GM23338 (cell line): ENCODE data around the gene INPP4B. TPM values are rescaled to one million over a fixed set of nuclear protein-coding genes. Genes with fewer than 3 reads are reported as not detected.

Source experiments
- ATAC-seq: fragments of 200-7000 bp; cut with Tn5 transposase; 3 replicates; pipeline ENCODE4 v1.9.1; 2020
- DNase-seq: peaks from one replicate; pipeline ENCODE4 v3.0.0-alpha.2; 2015; ENCODE audit warnings: low spot score
- H2AFZ ChIP-seq: fragments of 200-600 bp; sonication (generic); 2 replicates; pipeline ENCODE4 v1.8.0; 2016; ENCODE audit warnings: antibody characterized with exemption, mild to moderate bottlenecking, moderate library complexity
- H3F3A ChIP-seq: fragments of 200-600 bp; sonication (generic); replicated peaks from 2 replicates; pipeline ENCODE4 v1.8.0; 2017; ENCODE audit warnings: antibody characterized with exemption, mixed run types, low read depth
- H3K27ac ChIP-seq: fragments of 200-600 bp; sonication (generic); 2 replicates; pipeline ENCODE4 v1.6.1; 2016; ENCODE audit warnings: low read depth
- H3K27me3 ChIP-seq: fragments of 200-600 bp; sonication (generic); 2 replicates; pipeline ENCODE4 v1.8.0; 2016; ENCODE audit warnings: mild to moderate bottlenecking, mixed run types, moderate library complexity; ENCODE audit not compliant: insufficient read depth
- H3K36me3 ChIP-seq: fragments of 200-600 bp; sonication (generic); 2 replicates; pipeline ENCODE4 v1.8.0; 2016; ENCODE audit warnings: mild to moderate bottlenecking; ENCODE audit not compliant: insufficient read depth
- H3K4me1 ChIP-seq: fragments of 200-600 bp; sonication (generic); 2 replicates; pipeline ENCODE4 v1.8.0; 2016; ENCODE audit warnings: mild to moderate bottlenecking, moderate library complexity; ENCODE audit not compliant: insufficient read depth
- H3K4me2 ChIP-seq: fragments of 200-600 bp; sonication (generic); 2 replicates; pipeline ENCODE4 v1.7.1; 2017; ENCODE audit warnings: mixed run types
- H3K4me3 ChIP-seq: fragments of 200-600 bp; sonication (generic); 2 replicates; pipeline ENCODE4 v1.6.1; 2016; ENCODE audit warnings: mixed run types
- H3K79me2 ChIP-seq: fragments of 200-600 bp; sonication (generic); replicated peaks from 2 replicates; pipeline ENCODE4 v1.8.0; 2017; ENCODE audit warnings: mild to moderate bottlenecking; ENCODE audit not compliant: insufficient read depth
- H3K9me2 ChIP-seq: fragments of 200-600 bp; sonication (generic); 2 replicates; pipeline ENCODE4 v1.8.0; 2017; ENCODE audit not compliant: insufficient read depth
- H4K20me1 ChIP-seq: fragments of 200-600 bp; sonication (generic); replicated peaks from 2 replicates; pipeline ENCODE4 v1.8.0; 2017; ENCODE audit warnings: mild to moderate bottlenecking; ENCODE audit not compliant: insufficient read depth
- H3K27ac Mint-ChIP-seq: 2 replicates; pipeline ENCODE4 v1.8.0; 2020; ENCODE audit warnings: inconsistent platforms, mild to moderate bottlenecking, moderate library complexity, mixed read lengths
- H3K27me3 Mint-ChIP-seq: 3 replicates; pipeline ENCODE4 v1.8.0; 2022; ENCODE audit warnings: low read depth, mild to moderate bottlenecking, moderate library complexity, mixed read lengths, inconsistent platforms; ENCODE audit not compliant: insufficient read depth, poor library complexity
- H3K36me3 Mint-ChIP-seq: 3 replicates; pipeline ENCODE4 v1.8.0; 2021; ENCODE audit warnings: low read depth, mild to moderate bottlenecking, inconsistent platforms, moderate library complexity, mixed read lengths
- H3K4me1 Mint-ChIP-seq: 3 replicates; pipeline ENCODE4 v1.8.0; 2020; ENCODE audit warnings: mild to moderate bottlenecking, inconsistent platforms, mixed read lengths
- H3K4me3 Mint-ChIP-seq: 3 replicates; pipeline ENCODE4 v1.8.0; 2021; ENCODE audit warnings: moderate library complexity, mild to moderate bottlenecking, inconsistent platforms, mixed read lengths
- H3K9me3 Mint-ChIP-seq: 3 replicates; pipeline ENCODE4 v1.8.0; 2020; ENCODE audit warnings: moderate library complexity, mild to moderate bottlenecking, inconsistent platforms, mixed read lengths
- CREB1 ChIP-seq: fragments of 250-450 bp; sonication (Bioruptor Pico); IDR thresholded peaks from 2 replicates; pipeline ENCODE4 v1.5.0; 2020; ENCODE audit warnings: low read depth, mild to moderate bottlenecking, moderate library complexity
- CTCF ChIP-seq, 2 experiments: fragments of 200-600 bp in 1 of 2; sonication (generic) in 1 of 2; conservative IDR thresholded peaks; 2 replicates each; pipeline versions ENCODE4 v1.5.1 to v1.6.1; 2016 to 2017; ENCODE audit warnings: antibody characterized with exemption in 2 of 2, low read depth in 2 of 2, mild to moderate bottlenecking in 2 of 2, moderate library complexity in 1 of 2
- EZH2 ChIP-seq: fragments of 200-600 bp; sonication (generic); IDR thresholded peaks from one replicate; pipeline ENCODE4 v1.8.0; 2017; ENCODE audit warnings: antibody characterized with exemption, mild to moderate bottlenecking, low read depth; ENCODE audit not compliant: unreplicated experiment
- EZH2phosphoT487 ChIP-seq: fragments of 200-600 bp; sonication (generic); IDR thresholded peaks from one replicate; pipeline ENCODE4 v1.8.1; 2018; ENCODE audit warnings: antibody characterized with exemption; ENCODE audit not compliant: unreplicated experiment
- JUNB ChIP-seq: IDR thresholded peaks from one replicate; pipeline ENCODE4 v1.6.1; 2016; ENCODE audit warnings: antibody characterized with exemption; ENCODE audit not compliant: unreplicated experiment
- POLR2AphosphoS5 ChIP-seq: IDR thresholded peaks from 2 replicates; pipeline ENCODE4 v1.6.1; 2016; ENCODE audit warnings: antibody characterized with exemption, low read depth
- STAT1 ChIP-seq: IDR thresholded peaks from one replicate; pipeline ENCODE4 v1.6.1; 2016; ENCODE audit warnings: antibody characterized with exemption; ENCODE audit not compliant: unreplicated experiment
- polyA plus RNA-seq: library from polyadenylated mRNA; unstranded; fragments of >200 nt; fragmentation: Nextera tagmentation; extraction: Ambion mirVana; gene quantifications from 2 replicates; pipeline ENCODE4 v1.2.1, GENCODE V29; 2016
- total RNA-seq: library from RNA; depleted of rRNA; stranded (reverse); fragments of >200 nt; shearing (Covaris generic); gene quantifications from 2 replicates; pipeline ENCODE4 v1.2.3, GENCODE V29; 2014
- TF ChIP-seq, protein P1 (sequence below): IDR thresholded peaks from 2 replicates; pipeline ENCODE4 v1.6.1; 2016; ENCODE audit warnings: antibody characterized with exemption
- TF ChIP-seq, protein P2 (sequence below): IDR thresholded peaks from one replicate; pipeline ENCODE4 v1.6.1; 2018; ENCODE audit warnings: antibody characterized with exemption; ENCODE audit not compliant: unreplicated experiment

INPP4B gene
- total and polyA plus RNA-seq, 2 experiments from 2014 or later, result 0.11 to 0.14 TPM

GRCh38 chr4:142824368-142824767 is 21.7 kb downstream of the INPP4B start:
- no peaks in the 10 kb centered on the region for H3K27me3 Mint-ChIP-seq
- ATAC-seq, result no peak
- Histone ChIP-seq H3K27ac (no peak overlapping the region), H3K4me3 (no peak overlapping the region), H3K79me2 (no peaks in the 10 kb centered on the region), H3F3A (no peaks in the 10 kb centered on the region), H3K4me1 (peaks cover 5% of the 10 kb centered on the region; the same call in 1 of the 2 replicates), H3K4me2 (no peak overlapping the region), H3K27me3 (no peaks in the 10 kb centered on the region), H3K36me3 (no peaks in the 10 kb centered on the region), H4K20me1 (no peaks in the 10 kb centered on the region), H3K9me2 (no peaks in the 10 kb centered on the region), H2AFZ (no peak overlapping the region)
- no peak for DNase-seq
- no peaks in the 10 kb centered on the region for H3K9me3 Mint-ChIP-seq
- TF ChIP-seq POLR2AphosphoS5, result no peak
- no peak for TF ChIP-seq STAT1
- no peak for TF ChIP-seq CREB1 (CRISPR knock-in tag)
- no peak for TF ChIP-seq EZH2
- TF ChIP-seq EZH2phosphoT487, result no peak
- TF ChIP-seq, protein P1, sequence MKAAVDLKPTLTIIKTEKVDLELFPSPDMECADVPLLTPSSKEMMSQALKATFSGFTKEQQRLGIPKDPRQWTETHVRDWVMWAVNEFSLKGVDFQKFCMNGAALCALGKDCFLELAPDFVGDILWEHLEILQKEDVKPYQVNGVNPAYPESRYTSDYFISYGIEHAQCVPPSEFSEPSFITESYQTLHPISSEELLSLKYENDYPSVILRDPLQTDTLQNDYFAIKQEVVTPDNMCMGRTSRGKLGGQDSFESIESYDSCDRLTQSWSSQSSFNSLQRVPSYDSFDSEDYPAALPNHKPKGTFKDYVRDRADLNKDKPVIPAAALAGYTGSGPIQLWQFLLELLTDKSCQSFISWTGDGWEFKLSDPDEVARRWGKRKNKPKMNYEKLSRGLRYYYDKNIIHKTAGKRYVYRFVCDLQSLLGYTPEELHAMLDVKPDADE, result no peak
- TF ChIP-seq CTCF (conservative IDR thresholded peaks at IDR 0.05; ENCODE audit: low read depth in 2 of 2), result no peak
- TF ChIP-seq, protein P2, sequence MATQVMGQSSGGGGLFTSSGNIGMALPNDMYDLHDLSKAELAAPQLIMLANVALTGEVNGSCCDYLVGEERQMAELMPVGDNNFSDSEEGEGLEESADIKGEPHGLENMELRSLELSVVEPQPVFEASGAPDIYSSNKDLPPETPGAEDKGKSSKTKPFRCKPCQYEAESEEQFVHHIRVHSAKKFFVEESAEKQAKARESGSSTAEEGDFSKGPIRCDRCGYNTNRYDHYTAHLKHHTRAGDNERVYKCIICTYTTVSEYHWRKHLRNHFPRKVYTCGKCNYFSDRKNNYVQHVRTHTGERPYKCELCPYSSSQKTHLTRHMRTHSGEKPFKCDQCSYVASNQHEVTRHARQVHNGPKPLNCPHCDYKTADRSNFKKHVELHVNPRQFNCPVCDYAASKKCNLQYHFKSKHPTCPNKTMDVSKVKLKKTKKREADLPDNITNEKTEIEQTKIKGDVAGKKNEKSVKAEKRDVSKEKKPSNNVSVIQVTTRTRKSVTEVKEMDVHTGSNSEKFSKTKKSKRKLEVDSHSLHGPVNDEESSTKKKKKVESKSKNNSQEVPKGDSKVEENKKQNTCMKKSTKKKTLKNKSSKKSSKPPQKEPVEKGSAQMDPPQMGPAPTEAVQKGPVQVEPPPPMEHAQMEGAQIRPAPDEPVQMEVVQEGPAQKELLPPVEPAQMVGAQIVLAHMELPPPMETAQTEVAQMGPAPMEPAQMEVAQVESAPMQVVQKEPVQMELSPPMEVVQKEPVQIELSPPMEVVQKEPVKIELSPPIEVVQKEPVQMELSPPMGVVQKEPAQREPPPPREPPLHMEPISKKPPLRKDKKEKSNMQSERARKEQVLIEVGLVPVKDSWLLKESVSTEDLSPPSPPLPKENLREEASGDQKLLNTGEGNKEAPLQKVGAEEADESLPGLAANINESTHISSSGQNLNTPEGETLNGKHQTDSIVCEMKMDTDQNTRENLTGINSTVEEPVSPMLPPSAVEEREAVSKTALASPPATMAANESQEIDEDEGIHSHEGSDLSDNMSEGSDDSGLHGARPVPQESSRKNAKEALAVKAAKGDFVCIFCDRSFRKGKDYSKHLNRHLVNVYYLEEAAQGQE, result no peak
- H3K27ac Mint-ChIP-seq, result no peak overlapping the region
- H3K4me1 Mint-ChIP-seq, result peaks cover 10% of the 10 kb centered on the region; the same call in 2 of the 3 replicates
- H3K36me3 Mint-ChIP-seq, result no peaks in the 10 kb centered on the region
- H3K4me3 Mint-ChIP-seq, result no peak overlapping the region

- no peaks in the 10 kb centered on the region for H3K36me3 ChIP-seq
- peaks cover 5% of the 10 kb centered on the region; the same call in 1 of the 2 replicates for H3K4me1 ChIP-seq
- TF ChIP-seq STAT1 (no peak), JUNB (no peak), EZH2 (no peak), CREB1 (CRISPR knock-in tag) (no peak)
- DNase-seq, result no peak
- Mint-ChIP-seq H3K4me1 (peaks cover 10% of the 10 kb centered on the region; the same call in 2 of the 3 replicates), H3K27me3 (no peaks in the 10 kb centered on the region), H3K27ac (no peak overlapping the region), H3K9me3 (no peaks in the 10 kb centered on the region), H3K4me3 (no peak overlapping the region), H3K36me3 (no peaks in the 10 kb centered on the region)
- ATAC-seq, result no peak
- no peak overlapping the region for H2AFZ ChIP-seq
- H3K4me3 ChIP-seq, result no peak overlapping the region
- H3K27ac ChIP-seq, result no peak overlapping the region
- H3K79me2 ChIP-seq, result no peaks in the 10 kb centered on the region
- no peaks in the 10 kb centered on the region for H4K20me1 ChIP-seq
- H3K27me3 ChIP-seq, result no peaks in the 10 kb centered on the region
- H3K4me2 ChIP-seq, result no peak overlapping the region
- H3F3A ChIP-seq, result no peaks in the 10 kb centered on the region
- H3K9me2 ChIP-seq, result no peaks in the 10 kb centered on the region
Observed at GRCh38 chr4:142823796-142824195, 22.3 kb downstream of the INPP4B start.
